ENCODE data around the gene TJP1. TPM values are rescaled to one million over a fixed set of nuclear protein-coding genes. Genes with fewer than 3 reads are reported as not detected.

Gene TJP1
- total RNA-seq, 1 experiment from 2014 or later: 129 TPM

DNA sequence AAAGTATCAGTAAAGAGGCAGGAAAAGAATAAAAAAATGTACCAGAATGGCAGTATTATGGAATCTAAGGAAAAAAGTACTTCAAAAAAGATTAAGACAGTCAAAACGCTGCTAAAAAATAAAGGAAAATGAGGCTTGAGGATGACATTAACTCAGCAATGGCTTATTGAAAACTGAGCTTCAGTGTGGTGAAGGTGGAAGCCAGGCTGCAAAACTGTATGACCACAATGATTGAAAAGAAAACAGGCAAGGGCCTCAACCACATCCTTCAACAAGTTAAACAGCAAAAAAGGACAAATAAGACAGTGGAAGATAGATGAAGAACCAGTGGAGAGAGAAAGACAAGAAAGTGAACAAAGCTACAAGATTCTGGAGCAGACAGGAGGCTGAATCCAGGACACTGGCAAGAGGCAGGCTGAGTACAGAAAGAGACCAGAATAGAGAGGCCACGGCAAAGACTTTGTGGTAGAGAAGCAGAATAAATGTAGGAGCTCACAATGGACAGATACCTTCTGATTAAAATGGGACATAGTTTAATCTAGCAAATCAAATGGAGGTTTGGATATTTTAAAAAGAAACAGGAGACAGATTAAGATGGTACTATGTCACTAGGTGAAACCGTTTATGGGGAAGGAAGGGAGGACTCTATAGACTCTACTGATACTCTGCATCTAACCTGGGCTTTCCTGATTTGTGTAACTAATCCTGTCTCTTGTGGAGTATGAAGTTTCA, 86.1 kb downstream of the TJP1 start (continued):
- TF ChIP-seq JAZF1 (CRISPR knock-in tag; IDR thresholded peaks at IDR 0.05): no peak
- TF ChIP-seq ZNF416 (CRISPR knock-in tag; IDR thresholded peaks at IDR 0.05): no peak

DNA sequence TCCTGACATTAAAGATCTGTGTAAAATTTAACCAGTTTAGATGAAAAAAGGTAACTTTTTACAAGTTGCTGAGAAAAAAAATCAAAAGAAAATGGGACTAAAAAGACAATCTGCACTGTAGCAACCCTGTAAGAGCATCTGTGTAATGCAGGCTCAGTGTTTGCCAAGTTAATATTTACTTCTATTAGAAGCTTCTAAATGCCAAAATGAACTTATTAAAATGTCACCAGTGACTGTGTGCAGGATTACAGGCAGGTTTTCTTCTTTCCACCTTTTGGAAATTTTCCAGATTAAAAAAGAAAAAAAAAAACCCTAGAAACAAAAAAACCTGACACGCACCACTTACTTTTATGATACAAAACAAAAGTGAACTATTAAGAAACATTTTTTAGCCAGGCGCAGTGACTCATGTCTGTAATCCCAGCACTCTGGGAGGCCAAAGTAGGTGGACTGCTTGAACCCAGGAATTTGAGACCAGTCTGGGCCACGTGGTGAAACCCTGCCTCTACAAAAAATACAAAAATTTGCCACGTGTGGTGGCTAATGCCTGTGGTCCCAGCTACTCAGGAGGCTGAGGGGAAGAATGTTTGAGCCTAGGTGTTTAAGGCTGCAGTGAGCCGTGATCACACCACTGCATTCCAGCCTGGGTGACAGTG, 87.2 kb downstream of the TJP1 start:
- ATAC-seq: no peak
- ChIA-PET POLR2A (no interaction called here), CTCF (interaction anchor here (1.2 to 1.3 kb wide), 2 partner anchors 38 to 191 kb away, joined by 3 to 5 read pairs; no protein-coding TSS in a partner anchor)
- H3K27me3 Mint-ChIP-seq (ENCODE audit: low read depth): no peaks in the 10 kb centered on the region
- no peak overlapping the region for H3K27ac Mint-ChIP-seq
- H3K4me1 Mint-ChIP-seq: no peaks in the 10 kb centered on the region
- H3K9me3 Mint-ChIP-seq: no peaks in the 10 kb centered on the region
- H3K4me3 Mint-ChIP-seq: no peak overlapping the region
- no peak for DNase-seq (ENCODE audit: low spot score)
- TF ChIP-seq HMGA2 (CRISPR knock-in tag; IDR thresholded peaks at IDR 0.05) (no peak), ZNF263 (CRISPR knock-in tag; IDR thresholded peaks at IDR 0.05; ENCODE audit: low read depth) (no peak), ZNF138 (CRISPR knock-in tag; conservative IDR thresholded peaks at IDR 0.05) (no peak), FOXP4 (CRISPR knock-in tag; IDR thresholded peaks at IDR 0.05) (no peak), ATF2 (CRISPR knock-in tag; IDR thresholded peaks at IDR 0.05; ENCODE audit: borderline replicate concordance, low read depth) (no peak), CDX4 (CRISPR knock-in tag; IDR thresholded peaks at IDR 0.05; ENCODE audit: borderline replicate concordance) (no peak), NR1H2 (CRISPR knock-in tag; IDR thresholded peaks at IDR 0.05) (no peak), ZNF425 (CRISPR knock-in tag; conservative IDR thresholded peaks at IDR 0.05) (no peak), FOXJ3 (CRISPR knock-in tag; IDR thresholded peaks at IDR 0.05; ENCODE audit: borderline replicate concordance) (no peak), E2F5 (CRISPR knock-in tag; IDR thresholded peaks at IDR 0.05) (no peak), ZNF232 (CRISPR knock-in tag; IDR thresholded peaks at IDR 0.05) (no peak), ZNF416 (CRISPR knock-in tag; IDR thresholded peaks at IDR 0.05) (no peak)
- TF ChIP-seq, protein P1, sequence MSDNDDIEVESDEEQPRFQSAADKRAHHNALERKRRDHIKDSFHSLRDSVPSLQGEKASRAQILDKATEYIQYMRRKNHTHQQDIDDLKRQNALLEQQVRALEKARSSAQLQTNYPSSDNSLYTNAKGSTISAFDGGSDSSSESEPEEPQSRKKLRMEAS (CRISPR knock-in tag; IDR thresholded peaks at IDR 0.05): no peak
- TF ChIP-seq, protein P2, sequence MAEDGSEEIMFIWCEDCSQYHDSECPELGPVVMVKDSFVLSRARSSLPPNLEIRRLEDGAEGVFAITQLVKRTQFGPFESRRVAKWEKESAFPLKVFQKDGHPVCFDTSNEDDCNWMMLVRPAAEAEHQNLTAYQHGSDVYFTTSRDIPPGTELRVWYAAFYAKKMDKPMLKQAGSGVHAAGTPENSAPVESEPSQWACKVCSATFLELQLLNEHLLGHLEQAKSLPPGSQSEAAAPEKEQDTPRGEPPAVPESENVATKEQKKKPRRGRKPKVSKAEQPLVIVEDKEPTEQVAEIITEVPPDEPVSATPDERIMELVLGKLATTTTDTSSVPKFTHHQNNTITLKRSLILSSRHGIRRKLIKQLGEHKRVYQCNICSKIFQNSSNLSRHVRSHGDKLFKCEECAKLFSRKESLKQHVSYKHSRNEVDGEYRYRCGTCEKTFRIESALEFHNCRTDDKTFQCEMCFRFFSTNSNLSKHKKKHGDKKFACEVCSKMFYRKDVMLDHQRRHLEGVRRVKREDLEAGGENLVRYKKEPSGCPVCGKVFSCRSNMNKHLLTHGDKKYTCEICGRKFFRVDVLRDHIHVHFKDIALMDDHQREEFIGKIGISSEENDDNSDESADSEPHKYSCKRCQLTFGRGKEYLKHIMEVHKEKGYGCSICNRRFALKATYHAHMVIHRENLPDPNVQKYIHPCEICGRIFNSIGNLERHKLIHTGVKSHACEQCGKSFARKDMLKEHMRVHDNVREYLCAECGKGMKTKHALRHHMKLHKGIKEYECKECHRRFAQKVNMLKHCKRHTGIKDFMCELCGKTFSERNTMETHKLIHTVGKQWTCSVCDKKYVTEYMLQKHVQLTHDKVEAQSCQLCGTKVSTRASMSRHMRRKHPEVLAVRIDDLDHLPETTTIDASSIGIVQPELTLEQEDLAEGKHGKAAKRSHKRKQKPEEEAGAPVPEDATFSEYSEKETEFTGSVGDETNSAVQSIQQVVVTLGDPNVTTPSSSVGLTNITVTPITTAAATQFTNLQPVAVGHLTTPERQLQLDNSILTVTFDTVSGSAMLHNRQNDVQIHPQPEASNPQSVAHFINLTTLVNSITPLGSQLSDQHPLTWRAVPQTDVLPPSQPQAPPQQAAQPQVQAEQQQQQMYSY (CRISPR knock-in tag; IDR thresholded peaks at IDR 0.05): no peak
- TF ChIP-seq, protein P3, sequence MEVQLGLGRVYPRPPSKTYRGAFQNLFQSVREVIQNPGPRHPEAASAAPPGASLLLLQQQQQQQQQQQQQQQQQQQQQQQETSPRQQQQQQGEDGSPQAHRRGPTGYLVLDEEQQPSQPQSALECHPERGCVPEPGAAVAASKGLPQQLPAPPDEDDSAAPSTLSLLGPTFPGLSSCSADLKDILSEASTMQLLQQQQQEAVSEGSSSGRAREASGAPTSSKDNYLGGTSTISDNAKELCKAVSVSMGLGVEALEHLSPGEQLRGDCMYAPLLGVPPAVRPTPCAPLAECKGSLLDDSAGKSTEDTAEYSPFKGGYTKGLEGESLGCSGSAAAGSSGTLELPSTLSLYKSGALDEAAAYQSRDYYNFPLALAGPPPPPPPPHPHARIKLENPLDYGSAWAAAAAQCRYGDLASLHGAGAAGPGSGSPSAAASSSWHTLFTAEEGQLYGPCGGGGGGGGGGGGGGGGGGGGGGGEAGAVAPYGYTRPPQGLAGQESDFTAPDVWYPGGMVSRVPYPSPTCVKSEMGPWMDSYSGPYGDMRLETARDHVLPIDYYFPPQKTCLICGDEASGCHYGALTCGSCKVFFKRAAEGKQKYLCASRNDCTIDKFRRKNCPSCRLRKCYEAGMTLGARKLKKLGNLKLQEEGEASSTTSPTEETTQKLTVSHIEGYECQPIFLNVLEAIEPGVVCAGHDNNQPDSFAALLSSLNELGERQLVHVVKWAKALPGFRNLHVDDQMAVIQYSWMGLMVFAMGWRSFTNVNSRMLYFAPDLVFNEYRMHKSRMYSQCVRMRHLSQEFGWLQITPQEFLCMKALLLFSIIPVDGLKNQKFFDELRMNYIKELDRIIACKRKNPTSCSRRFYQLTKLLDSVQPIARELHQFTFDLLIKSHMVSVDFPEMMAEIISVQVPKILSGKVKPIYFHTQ (CRISPR knock-in tag; IDR thresholded peaks at IDR 0.05): no peak
- TF ChIP-seq, protein P4, sequence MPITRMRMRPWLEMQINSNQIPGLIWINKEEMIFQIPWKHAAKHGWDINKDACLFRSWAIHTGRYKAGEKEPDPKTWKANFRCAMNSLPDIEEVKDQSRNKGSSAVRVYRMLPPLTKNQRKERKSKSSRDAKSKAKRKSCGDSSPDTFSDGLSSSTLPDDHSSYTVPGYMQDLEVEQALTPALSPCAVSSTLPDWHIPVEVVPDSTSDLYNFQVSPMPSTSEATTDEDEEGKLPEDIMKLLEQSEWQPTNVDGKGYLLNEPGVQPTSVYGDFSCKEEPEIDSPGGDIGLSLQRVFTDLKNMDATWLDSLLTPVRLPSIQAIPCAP (CRISPR knock-in tag; IDR thresholded peaks at IDR 0.05): no peak
- peaks cover 59% of the 10 kb centered on the region for H3K36me3 Mint-ChIP-seq
